Gastrocnemius medialis (tissue), 4 donors: ENCODE measurements around the gene PPIL4. TPM values are rescaled to one million over a fixed set of nuclear protein-coding genes. Genes with fewer than 3 reads are reported as not detected.

Experiments used
- ATAC-seq, 2 donors: fragments of 150-250 bp; one replicate each; pipeline ENCODE4 v1.9.1; 2016
- DNase-seq, 2 donors: peaks; one replicate each; pipeline ENCODE4 v3.0.0-alpha.2; 2019
- H3K27ac ChIP-seq, 4 donors: fragments of 200-600 bp; sonication (generic); 1 replicate in 1 of 4; 2 replicates in 3 of 4; pipeline ENCODE4 v1.5.1; 2016 to 2018; ENCODE audit warnings: mild to moderate bottlenecking in 2 of 4, moderate library complexity in 1 of 4
- H3K27me3 ChIP-seq, 3 donors: fragments of 200-600 bp; sonication (generic) in 2 of 3; 1 replicate in 1 of 3; 2 replicates in 2 of 3; pipeline versions ENCODE4 v1.5.1 to v1.6.0; 2016 to 2019; ENCODE audit warnings: mild to moderate bottlenecking in 1 of 3, moderate library complexity in 1 of 3
- H3K36me3 ChIP-seq, 2 donors: fragments of 200-600 bp; sonication (generic) in 1 of 2; one replicate each; pipeline ENCODE4 v1.5.1; 2017 to 2018
- H3K4me1 ChIP-seq, 2 donors: fragments of 200-600 bp; sonication (generic) in 1 of 2; one replicate each; pipeline ENCODE4 v1.5.1; 2016 to 2017; ENCODE audit warnings: mild to moderate bottlenecking in 2 of 2
- H3K4me3 ChIP-seq, 4 donors: fragments of 200-600 bp; sonication (generic) in 3 of 4; 1 replicate in 1 of 4; 2 replicates in 3 of 4; pipeline ENCODE4 v1.5.1; 2016 to 2019; ENCODE audit warnings: mild to moderate bottlenecking in 2 of 4
- H3K9me3 ChIP-seq, 3 donors: fragments of 200-600 bp; sonication (generic) in 2 of 3; 1 replicate in 1 of 3; 2 replicates in 2 of 3; pipeline ENCODE4 v1.5.1; 2016 to 2019
- POLR2A ChIP-seq, 2 donors: fragments of 450-650 bp; IDR thresholded peaks; one replicate each; pipeline ENCODE4 v1.6.1; 2017; ENCODE audit warnings: antibody characterized with exemption in 2 of 2, mild to moderate bottlenecking in 2 of 2, moderate library complexity in 2 of 2
- in situ Hi-C, 4 donors: fragments of 200-750 bp; cut with MboI; loops; one replicate each; pipeline versions ENCODE4 v1.15.0 to v1.8.0; 2017; ENCODE audit warnings: low sequenced_read_pairs in 4 of 4
- intact Hi-C: fragments of 100-400 bp; cut with DNase I; formaldehyde crosslinking; loops from one replicate; pipeline ENCODE4 v1.15.1; 2023; ENCODE audit warnings: low total_unique reads
- total RNA-seq, 4 donors: library from RNA; depleted of rRNA; stranded (reverse); fragments of >200 nt; gene quantifications; one replicate each; pipeline versions ENCODE4 v1.1.0 to v1.2.3, GENCODE V29; 2016
- TF ChIP-seq, protein P1 (sequence below), 5 experiments: fragments of 450-650 bp in 3 of 5; fragments of 200-600 bp in 2 of 5; sonication (generic) in 2 of 5; IDR thresholded peaks in 4 of 5; conservative IDR thresholded peaks in 1 of 5; 1 replicate in 4 of 5; 2 replicates in 1 of 5; pipeline ENCODE4 v1.5.1; 2016 to 2019; ENCODE audit warnings: antibody characterized with exemption in 5 of 5, mild to moderate bottlenecking in 3 of 5, moderate library complexity in 3 of 5

Gene PPIL4
- total RNA-seq, 4 donors from 2014 or later, result 14.9 to 26.2 (median 18.5) TPM

DNA sequence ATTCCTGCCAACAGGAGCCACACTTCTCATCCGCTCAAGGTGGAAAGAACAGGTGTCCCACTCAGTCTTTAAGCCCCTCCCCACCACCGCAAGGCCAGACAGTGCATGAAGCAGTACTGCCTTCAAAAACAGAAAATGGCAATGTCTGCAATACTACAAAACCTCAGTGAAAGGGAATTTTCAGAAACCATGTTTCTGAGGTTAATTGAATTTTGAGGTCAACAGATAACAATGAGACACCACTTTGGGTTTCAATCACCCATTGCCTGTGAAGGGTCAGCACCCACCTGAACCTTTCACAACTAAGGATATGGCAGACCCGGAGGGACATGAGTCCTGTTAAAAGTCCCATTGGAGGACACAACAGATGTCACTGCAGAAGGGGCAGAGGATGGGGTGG, 74.0 kb downstream of the PPIL4 start:
- H3K9me3 ChIP-seq, result no peaks in the 10 kb centered on the region
- H3K27ac ChIP-seq, result no peak overlapping the region
- ATAC-seq (no peak), DNase-seq (no peak)
- no peaks in the 10 kb centered on the region for H3K4me1 ChIP-seq
- H3K4me3 ChIP-seq, result no peak overlapping the region
- intact Hi-C loops, result no loop called here
- no peaks in the 10 kb centered on the region for H3K27me3 ChIP-seq
- no peaks in the 10 kb centered on the region for H3K36me3 ChIP-seq
- TF ChIP-seq, protein P1, sequence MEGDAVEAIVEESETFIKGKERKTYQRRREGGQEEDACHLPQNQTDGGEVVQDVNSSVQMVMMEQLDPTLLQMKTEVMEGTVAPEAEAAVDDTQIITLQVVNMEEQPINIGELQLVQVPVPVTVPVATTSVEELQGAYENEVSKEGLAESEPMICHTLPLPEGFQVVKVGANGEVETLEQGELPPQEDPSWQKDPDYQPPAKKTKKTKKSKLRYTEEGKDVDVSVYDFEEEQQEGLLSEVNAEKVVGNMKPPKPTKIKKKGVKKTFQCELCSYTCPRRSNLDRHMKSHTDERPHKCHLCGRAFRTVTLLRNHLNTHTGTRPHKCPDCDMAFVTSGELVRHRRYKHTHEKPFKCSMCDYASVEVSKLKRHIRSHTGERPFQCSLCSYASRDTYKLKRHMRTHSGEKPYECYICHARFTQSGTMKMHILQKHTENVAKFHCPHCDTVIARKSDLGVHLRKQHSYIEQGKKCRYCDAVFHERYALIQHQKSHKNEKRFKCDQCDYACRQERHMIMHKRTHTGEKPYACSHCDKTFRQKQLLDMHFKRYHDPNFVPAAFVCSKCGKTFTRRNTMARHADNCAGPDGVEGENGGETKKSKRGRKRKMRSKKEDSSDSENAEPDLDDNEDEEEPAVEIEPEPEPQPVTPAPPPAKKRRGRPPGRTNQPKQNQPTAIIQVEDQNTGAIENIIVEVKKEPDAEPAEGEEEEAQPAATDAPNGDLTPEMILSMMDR (IDR thresholded peaks at IDR 0.05 in 4 of 5, conservative IDR thresholded peaks at IDR 0.05 in 1 of 5), result no peak
- TF ChIP-seq POLR2A (IDR thresholded peaks at IDR 0.05), result no peak
- in situ Hi-C loops, result no loop called here

DNA sequence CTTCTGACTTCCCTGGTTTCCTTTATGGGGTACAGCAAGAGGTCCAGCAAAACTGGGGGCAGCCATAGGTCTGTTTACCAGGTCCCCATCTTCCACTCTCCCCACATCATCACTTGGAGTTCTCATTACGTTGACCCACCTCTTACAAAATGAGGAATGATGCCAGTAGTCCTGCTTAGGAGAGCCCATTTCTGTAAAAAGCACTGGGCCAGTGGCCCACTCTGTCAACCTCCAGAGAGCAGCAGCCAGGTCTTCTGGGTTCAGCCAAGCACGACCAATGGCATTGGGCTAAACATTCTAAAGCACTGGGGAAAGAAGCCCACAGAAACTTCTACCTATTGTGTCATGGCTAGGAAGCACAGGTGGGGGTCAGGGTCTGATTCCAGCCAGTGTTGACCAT, 74.9 kb downstream of the PPIL4 start:
- Histone ChIP-seq H3K4me3 (no peak overlapping the region), H3K4me1 (no peaks in the 10 kb centered on the region), H3K27ac (no peak overlapping the region), H3K36me3 (no peaks in the 10 kb centered on the region), H3K9me3 (no peaks in the 10 kb centered on the region), H3K27me3 (no peaks in the 10 kb centered on the region)
- intact Hi-C loops (no loop called here), in situ Hi-C loops (no loop called here)
- no peak for TF ChIP-seq POLR2A (IDR thresholded peaks at IDR 0.05)
- TF ChIP-seq, protein P1 (IDR thresholded peaks at IDR 0.05 in 4 of 5, conservative IDR thresholded peaks at IDR 0.05 in 1 of 5), result no peak
- ATAC-seq (no peak), DNase-seq (no peak)

DNA sequence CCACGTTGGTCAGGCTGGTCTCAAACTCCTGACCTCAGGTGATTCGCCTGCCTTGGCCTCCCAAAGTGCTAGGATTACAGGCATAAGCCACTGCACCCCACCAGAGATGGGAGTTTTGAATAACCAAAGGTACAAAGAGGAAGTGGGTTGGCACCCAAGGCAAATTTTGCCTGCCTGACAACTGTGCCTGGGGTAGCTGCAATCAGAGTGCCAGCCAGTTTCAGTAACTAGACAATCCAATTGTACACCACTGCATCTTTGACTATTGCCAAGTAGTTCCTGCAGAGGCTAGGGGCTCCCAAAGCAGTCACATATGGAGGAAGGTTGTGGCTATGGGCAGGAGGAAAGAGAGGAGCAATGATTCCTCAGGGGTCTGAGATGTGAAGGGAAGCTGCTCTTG, 77.7 kb downstream of the PPIL4 start:
- Histone ChIP-seq H3K4me3 (no peak overlapping the region), H3K36me3 (no peaks in the 10 kb centered on the region), H3K4me1 (no peaks in the 10 kb centered on the region), H3K27ac (no peak overlapping the region), H3K9me3 (no peaks in the 10 kb centered on the region), H3K27me3 (no peaks in the 10 kb centered on the region)
- TF ChIP-seq, protein P1 (IDR thresholded peaks at IDR 0.05 in 4 of 5, conservative IDR thresholded peaks at IDR 0.05 in 1 of 5), result no peak
- TF ChIP-seq POLR2A (IDR thresholded peaks at IDR 0.05), result no peak
- no peak for ATAC-seq
- DNase-seq, result no peak
- in situ Hi-C loops (no loop called here), intact Hi-C loops (no loop called here)

DNA sequence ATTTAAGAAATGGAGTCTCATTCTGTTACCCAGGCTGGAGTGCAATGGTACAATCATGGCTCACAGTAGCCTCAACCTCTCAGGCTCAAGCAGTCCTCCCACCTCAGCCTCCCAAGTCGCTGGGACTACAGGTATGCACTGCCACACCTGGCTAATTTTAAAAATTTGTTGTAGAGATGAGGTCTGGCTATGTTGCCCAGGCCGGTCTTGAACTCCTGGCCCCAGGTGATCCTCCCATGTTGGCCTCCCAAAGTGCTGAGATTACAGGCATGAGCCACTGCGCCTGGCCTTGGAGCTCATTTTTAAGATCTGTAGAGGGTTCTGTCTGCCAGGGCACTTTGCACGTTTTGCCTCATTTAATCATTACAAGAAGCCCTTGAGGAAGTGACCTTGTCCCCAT, 78.6 kb downstream of the PPIL4 start:
- Histone ChIP-seq H3K4me3 (no peak overlapping the region), H3K4me1 (no peaks in the 10 kb centered on the region), H3K9me3 (no peaks in the 10 kb centered on the region), H3K27me3 (no peaks in the 10 kb centered on the region), H3K27ac (no peak overlapping the region), H3K36me3 (no peaks in the 10 kb centered on the region)
- in situ Hi-C loops (no loop called here), intact Hi-C loops (no loop called here)
- TF ChIP-seq, protein P1 (IDR thresholded peaks at IDR 0.05 in 4 of 5, conservative IDR thresholded peaks at IDR 0.05 in 1 of 5), result no peak
- TF ChIP-seq POLR2A (IDR thresholded peaks at IDR 0.05), result no peak
- DNase-seq (no peak), ATAC-seq (no peak)

DNA sequence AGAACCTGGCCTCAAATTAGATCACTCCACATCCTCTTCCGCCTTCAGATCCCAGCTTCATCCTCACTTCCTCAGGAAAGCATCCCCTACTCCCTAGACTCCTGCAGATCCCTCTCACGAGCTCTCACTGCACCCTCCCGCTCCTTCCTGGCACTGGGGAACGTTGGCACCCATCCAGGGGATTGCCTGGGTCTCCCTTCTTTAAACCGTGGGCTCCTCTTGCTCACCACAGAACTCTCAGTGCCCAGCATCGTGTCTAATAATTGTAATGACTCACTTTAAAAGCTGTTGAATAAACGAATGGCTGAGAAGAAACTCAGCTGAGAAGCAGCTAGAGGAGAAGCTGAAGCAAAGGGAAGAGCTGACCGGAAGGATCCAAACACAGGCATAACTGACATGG, 81.4 kb downstream of the PPIL4 start:
- intact Hi-C loops (no loop called here), in situ Hi-C loops (no loop called here)
- ATAC-seq, result no peak
- Histone ChIP-seq H3K36me3 (no peaks in the 10 kb centered on the region), H3K4me1 (no peaks in the 10 kb centered on the region), H3K27me3 (no peaks in the 10 kb centered on the region), H3K9me3 (no peaks in the 10 kb centered on the region), H3K4me3 (no peak overlapping the region), H3K27ac (no peak overlapping the region)
- DNase-seq, result no peak
- no peak for TF ChIP-seq POLR2A (IDR thresholded peaks at IDR 0.05)
- TF ChIP-seq, protein P1 (IDR thresholded peaks at IDR 0.05 in 4 of 5, conservative IDR thresholded peaks at IDR 0.05 in 1 of 5), result no peak
